ENCODE measurements around the gene CCDC183. TPM values are rescaled to one million over a fixed set of nuclear protein-coding genes. Genes with fewer than 3 reads are reported as not detected.
A peak's percentile ranks its signal among the peaks of the same experiment; 100 is the strongest.
"Not testable (repeated sequence)": the region's sequence is repeated elsewhere in the genome, so short reads cannot be mapped to it uniquely, and the experiment has no call there.

Gene CCDC183
- total RNA-seq, 2 experiments from 2014 or later, result 0.88 to 1.3 TPM

DNA sequence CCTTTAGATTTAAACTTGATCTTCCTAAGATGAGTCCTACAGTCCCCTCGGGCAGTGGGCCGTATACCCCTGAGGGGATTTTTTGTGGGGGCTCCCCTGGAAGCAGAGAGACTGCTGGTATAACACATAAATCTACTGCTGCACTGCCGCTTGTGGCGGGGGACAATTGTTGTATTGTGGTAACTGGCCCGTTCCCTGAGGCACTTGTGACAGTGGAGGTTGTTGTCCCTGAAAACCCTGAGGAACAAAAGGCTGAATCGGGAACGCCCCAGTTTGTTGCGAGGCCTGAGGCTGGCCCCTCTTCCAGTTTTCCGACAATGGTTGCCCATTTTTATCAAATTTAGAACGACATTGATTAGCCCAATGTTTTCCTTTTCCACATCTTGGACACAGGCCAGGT, 9.7 kb upstream of the CCDC183 start:
- POLR2A ChIA-PET, result interaction anchor here (0.5 kb wide), 1 partner anchor 847 kb away, joined by 3 read pairs; no protein-coding TSS in a partner anchor
- H3K4me2 ChIP-seq (ENCODE audit: low read length), result no peak overlapping the region
- intact Hi-C loops (cut with micrococcal nuclease; ENCODE audit: unreplicated experiment), result loop anchor here (5.0 kb wide), 1 partner anchor 101 kb away; the partner anchor contains the start of gene TRAF2

GRCh38 chr9:136786983-136787382, 9.2 kb upstream of the CCDC183 start:
- CTCF ChIA-PET (ENCODE audit: unreplicated experiment), result interaction anchor here (0.5 kb wide), 1 partner anchor 191 kb away, joined by 3 read pairs; no protein-coding TSS in a partner anchor
- H3K4me3 ChIP-seq (ENCODE audit: low read depth, low read length, poor library complexity, severe bottlenecking); H3K36me3 ChIP-seq (ENCODE audit: insufficient read depth, low read length); H3K9me3 ChIP-seq (ENCODE audit: low read length); H4K20me1 ChIP-seq (ENCODE audit: insufficient read depth, low read length); H3K79me2 ChIP-seq (ENCODE audit: insufficient read depth, low read depth, low read length); BruUV-seq (replicated peaks); DNase-seq (ENCODE audit: low spot score); H2AFZ ChIP-seq (ENCODE audit: low read length); H3K27ac ChIP-seq (ENCODE audit: low read depth, low read length, poor library complexity, severe bottlenecking); H3K9me2 ChIP-seq (ENCODE audit: insufficient read depth, low read length); H3K4me2 ChIP-seq (ENCODE audit: low read length): not testable (repeated sequence)
- intact Hi-C loops (cut with micrococcal nuclease; ENCODE audit: unreplicated experiment), result loop anchor here (1.0 to 5.0 kb wide), 2 partner anchors 100 to 248 kb away; partner anchors contain the start of gene TRAF2
- POLR2A ChIA-PET, result interaction anchor here (0.5 to 0.6 kb wide), 2 partner anchors 92 to 846 kb away, joined by 3 read pairs; no protein-coding TSS in a partner anchor
- H3K4me1 ChIP-seq (ENCODE audit: insufficient read depth, low read length, poor library complexity, severe bottlenecking), result peaks cover 15% of the 10 kb centered on the region

More for the DNA sequence above, 9.7 kb upstream of the CCDC183 start:
- no peaks in the 10 kb centered on the region for H3K9me3 ChIP-seq (ENCODE audit: low read length)
- H4K20me1 ChIP-seq (ENCODE audit: insufficient read depth, low read length), result no peaks in the 10 kb centered on the region
- H2AFZ ChIP-seq (ENCODE audit: low read length), result no peak overlapping the region
- no peak for DNase-seq (ENCODE audit: low spot score)
- H3K4me3 ChIP-seq (ENCODE audit: low read depth, low read length, poor library complexity, severe bottlenecking), result no peak overlapping the region
- H3K9me2 ChIP-seq (ENCODE audit: insufficient read depth, low read length), result no peaks in the 10 kb centered on the region
- H3K4me1 ChIP-seq (ENCODE audit: insufficient read depth, low read length, poor library complexity, severe bottlenecking), result peaks cover 12% of the 10 kb centered on the region
- H3K27ac ChIP-seq (ENCODE audit: low read depth, low read length, poor library complexity, severe bottlenecking), result no peak overlapping the region
- H3K36me3 ChIP-seq (ENCODE audit: insufficient read depth, low read length), result no peaks in the 10 kb centered on the region
- no peak for TF ChIP-seq EZH2phosphoT487 (IDR thresholded peaks at IDR 0.05; ENCODE audit: borderline replicate concordance, low read depth, low read length)
- TF ChIP-seq, protein P1, sequence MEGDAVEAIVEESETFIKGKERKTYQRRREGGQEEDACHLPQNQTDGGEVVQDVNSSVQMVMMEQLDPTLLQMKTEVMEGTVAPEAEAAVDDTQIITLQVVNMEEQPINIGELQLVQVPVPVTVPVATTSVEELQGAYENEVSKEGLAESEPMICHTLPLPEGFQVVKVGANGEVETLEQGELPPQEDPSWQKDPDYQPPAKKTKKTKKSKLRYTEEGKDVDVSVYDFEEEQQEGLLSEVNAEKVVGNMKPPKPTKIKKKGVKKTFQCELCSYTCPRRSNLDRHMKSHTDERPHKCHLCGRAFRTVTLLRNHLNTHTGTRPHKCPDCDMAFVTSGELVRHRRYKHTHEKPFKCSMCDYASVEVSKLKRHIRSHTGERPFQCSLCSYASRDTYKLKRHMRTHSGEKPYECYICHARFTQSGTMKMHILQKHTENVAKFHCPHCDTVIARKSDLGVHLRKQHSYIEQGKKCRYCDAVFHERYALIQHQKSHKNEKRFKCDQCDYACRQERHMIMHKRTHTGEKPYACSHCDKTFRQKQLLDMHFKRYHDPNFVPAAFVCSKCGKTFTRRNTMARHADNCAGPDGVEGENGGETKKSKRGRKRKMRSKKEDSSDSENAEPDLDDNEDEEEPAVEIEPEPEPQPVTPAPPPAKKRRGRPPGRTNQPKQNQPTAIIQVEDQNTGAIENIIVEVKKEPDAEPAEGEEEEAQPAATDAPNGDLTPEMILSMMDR (conservative IDR thresholded peaks at IDR 0.05; ENCODE audit: low read length), result no peak
- no TSS peak for BruUV-seq (replicated peaks)
- no peaks in the 10 kb centered on the region for H3K79me2 ChIP-seq (ENCODE audit: insufficient read depth, low read depth, low read length)
- CTCF ChIA-PET (ENCODE audit: unreplicated experiment), result interaction anchor here (0.5 kb wide), 1 partner anchor 192 kb away, joined by 3 read pairs; no protein-coding TSS in a partner anchor

DNA sequence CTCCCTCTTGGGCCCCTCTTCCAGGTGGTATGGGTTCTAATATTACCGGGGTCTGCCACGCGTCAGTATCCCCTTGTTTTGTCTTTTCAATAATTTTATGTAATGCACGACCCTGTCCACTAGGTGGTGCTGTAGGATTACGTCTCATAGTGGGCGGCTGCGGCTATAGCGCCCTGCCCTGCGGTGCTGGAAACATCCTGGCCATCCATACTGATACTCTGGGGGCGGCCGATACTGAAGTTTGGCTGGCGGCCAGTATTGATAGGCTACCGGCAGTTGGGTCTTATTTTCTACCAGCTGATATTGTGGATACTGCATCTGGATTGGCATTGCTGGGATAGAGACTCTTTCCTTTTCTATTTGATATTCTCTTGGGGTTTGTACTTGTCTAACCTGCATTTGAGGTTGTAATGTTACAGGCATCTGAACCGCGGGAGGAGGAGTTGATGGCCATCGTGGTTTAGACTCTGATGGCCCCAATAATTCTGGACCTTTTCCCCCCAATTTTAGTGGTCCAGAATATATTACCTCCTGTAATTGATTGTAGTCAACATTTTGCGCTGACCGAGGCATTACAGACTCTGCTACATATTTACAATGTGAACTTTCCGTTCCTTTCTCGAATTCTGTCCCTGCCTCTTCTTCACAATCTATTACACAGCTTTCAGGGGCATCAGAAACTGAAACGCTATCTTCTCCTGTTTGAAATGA, 8.3 kb upstream of the CCDC183 start:
- Histone ChIP-seq H4K20me1 (ENCODE audit: insufficient read depth, low read length) (no peaks in the 10 kb centered on the region), H3K79me2 (ENCODE audit: insufficient read depth, low read depth, low read length) (no peaks in the 10 kb centered on the region), H3K4me3 (ENCODE audit: low read depth, low read length, poor library complexity, severe bottlenecking) (no peak overlapping the region), H3K4me1 (ENCODE audit: insufficient read depth, low read length, poor library complexity, severe bottlenecking) (peaks cover 20% of the 10 kb centered on the region), H3K27ac (ENCODE audit: low read depth, low read length, poor library complexity, severe bottlenecking) (no peak overlapping the region), H3K9me3 (ENCODE audit: low read length) (no peaks in the 10 kb centered on the region), H3K4me2 (ENCODE audit: low read length) (peak overlapping the region; percentile 40; the same call in 1 of the 2 replicates), H3K9me2 (ENCODE audit: insufficient read depth, low read length) (no peaks in the 10 kb centered on the region), H2AFZ (ENCODE audit: low read length) (no peak overlapping the region), H3K36me3 (ENCODE audit: insufficient read depth, low read length) (no peaks in the 10 kb centered on the region)
- TF ChIP-seq, protein P1 (conservative IDR thresholded peaks at IDR 0.05; ENCODE audit: low read length), result peak; percentile 89
- TF ChIP-seq EZH2phosphoT487 (IDR thresholded peaks at IDR 0.05; ENCODE audit: borderline replicate concordance, low read depth, low read length), result no peak
- intact Hi-C loops (cut with micrococcal nuclease; ENCODE audit: unreplicated experiment), result loop anchor here (1.0 to 5.0 kb wide), 2 partner anchors 99 to 247 kb away; partner anchors contain the start of gene TRAF2
- ChIA-PET POLR2A (no interaction called here), CTCF (ENCODE audit: unreplicated experiment) (no interaction called here)
- peak; percentile 83 for DNase-seq (ENCODE audit: low spot score)
- no TSS peak for BruUV-seq (replicated peaks)

GRCh38 chr9:136788644-136789522, 7.3 kb upstream of the CCDC183 start:
- BruUV-seq (replicated peaks); H3K4me3 ChIP-seq (ENCODE audit: low read depth, low read length, poor library complexity, severe bottlenecking); H3K27ac ChIP-seq (ENCODE audit: low read depth, low read length, poor library complexity, severe bottlenecking); H3K36me3 ChIP-seq (ENCODE audit: insufficient read depth, low read length); CTCF ChIA-PET (ENCODE audit: unreplicated experiment); H3K9me3 ChIP-seq (ENCODE audit: low read length); POLR2A ChIA-PET; H3K9me2 ChIP-seq (ENCODE audit: insufficient read depth, low read length); DNase-seq (ENCODE audit: low spot score); H4K20me1 ChIP-seq (ENCODE audit: insufficient read depth, low read length); H2AFZ ChIP-seq (ENCODE audit: low read length); H3K79me2 ChIP-seq (ENCODE audit: insufficient read depth, low read depth, low read length); H3K4me2 ChIP-seq (ENCODE audit: low read length): not testable (repeated sequence)
- intact Hi-C loops (cut with micrococcal nuclease; ENCODE audit: unreplicated experiment), result loop anchor here (5.0 kb wide), 1 partner anchor 98 kb away; the partner anchor contains the start of gene TRAF2
- peaks cover 20% of the 10 kb centered on the region for H3K4me1 ChIP-seq (ENCODE audit: insufficient read depth, low read length, poor library complexity, severe bottlenecking)

All from OCI-LY7 (cell line).